Heart right ventricle (tissue), 16 donors: ENCODE data around the gene ENSA. TPM values are rescaled to one million over a fixed set of nuclear protein-coding genes. Genes with fewer than 3 reads are reported as not detected.
"Not testable (repeated sequence)": the region's sequence is repeated elsewhere in the genome, so short reads cannot be mapped to it uniquely, and the experiment has no call there.

Experiments
- ATAC-seq, 8 donors: fragments of 200-7000 bp; cut with Tn5 transposase; one replicate each; pipeline ENCODE4 v1.9.1; 2020; ENCODE audit warnings: mild to moderate bottlenecking in 8 of 8, moderate library complexity in 8 of 8, moderate number of reproducible peaks in 1 of 8
- DNase-seq, 2 donors: peaks; one replicate each; pipeline ENCODE4 v3.0.0-alpha.2; 2020
- H3K27ac ChIP-seq, 10 donors: fragments of 200-600 bp; sonication (generic) in 2 of 10; one replicate each; pipeline versions ENCODE4 v1.5.0 to v1.8.0; 2020 to 2022; ENCODE audit warnings: mild to moderate bottlenecking in 3 of 10
- H3K27me3 ChIP-seq, 7 donors: fragments of 200-600 bp; one replicate each; pipeline ENCODE4 v1.8.0; 2021 to 2022; ENCODE audit warnings: mild to moderate bottlenecking in 2 of 7
- H3K36me3 ChIP-seq, 9 donors: fragments of 200-600 bp; sonication (generic) in 1 of 9; one replicate each; pipeline versions ENCODE4 v1.5.0 to v1.8.0; 2020 to 2022; ENCODE audit warnings: mild to moderate bottlenecking in 2 of 9
- H3K4me1 ChIP-seq, 9 donors: fragments of 200-600 bp; sonication (generic) in 1 of 9; one replicate each; pipeline versions ENCODE4 v1.5.0 to v1.8.0; 2020 to 2022; ENCODE audit warnings: mild to moderate bottlenecking in 4 of 9
- H3K4me3 ChIP-seq, 10 donors: fragments of 200-600 bp; sonication (generic) in 2 of 10; one replicate each; pipeline versions ENCODE4 v1.5.0 to v1.8.0; 2020 to 2022; ENCODE audit warnings: mild to moderate bottlenecking in 7 of 10, moderate library complexity in 2 of 10
- H3K9me3 ChIP-seq, 11 donors: fragments of 200-600 bp in 10 of 11; sonication (generic) in 2 of 11; one replicate each; pipeline versions ENCODE4 v1.5.0 to v1.8.0; 2013 to 2022; ENCODE audit warnings: mild to moderate bottlenecking in 2 of 11, control low read depth in 1 of 11, moderate library complexity in 1 of 11
- CTCF ChIP-seq, 9 donors: fragments of 200-600 bp; sonication (generic) in 2 of 9; IDR thresholded peaks; one replicate each; pipeline versions ENCODE4 v1.5.0 to v1.8.0; 2021 to 2022; ENCODE audit warnings: antibody characterized with exemption in 9 of 9, mild to moderate bottlenecking in 5 of 9, moderate library complexity in 1 of 9
- WGBS, 2 donors: extraction: QIAGEN DNeasy Blood & Tissue Kit; methylation state at CpG; one replicate each; pipeline ENCODE4 v1.1.7; 2013; ENCODE audit warnings: inconsistent platforms in 1 of 2; 5-methylcytosine and 5-hydroxymethylcytosine counted together
- intact Hi-C, 10 donors: fragments of 100-400 bp; cut with DNase I; formaldehyde crosslinking; loops; one replicate each; pipeline versions ENCODE4 v1.11.1 to v1.14.2; 2022
- polyA plus RNA-seq, 2 donors: library from polyadenylated mRNA; stranded (reverse); fragments of 200-250 nt; gene quantifications; one replicate each; pipeline ENCODE4 v1.2.3, GENCODE V29; 2013
- total RNA-seq, 10 donors: library from RNA; stranded (reverse); fragmentation: NEBNext Ultra II Directional in 3 of 10; extraction: Animal tissue kit (Norgen Biotek cat#: 25700) in 3 of 10; gene quantifications; one replicate each; pipeline versions ENCODE4 v1.2.1 to v1.2.4, GENCODE V29; 2021 to 2023
- donor health status: Arrhythmogenic right ventricular cardiomyopathy.
- donor health status: ischemic (EF 13 %, LVEDD 7.1; RV severe dilation, severe dysfunction).
- donor health status: healthy with polysubstance abuse.
- donor health status: DM: no; HTN: yes; CAD: no.
- donor health status: DM: no; HTN: no; CAD: no.
- donor health status: ischemic (EF 25% LVEDD 6.9; RV normal size, moderate dysfunction).
- donor health status: ischemic (EF 25% LVEDD 5.7; RV mildly dilated, moderate dysfunction).
- donor health status: healthy.
- donor health status: DM: yes; HTN: yes; CAD: no.
- donor health status: Ischemic cardiomyopathy.
- donor health status: ischemic (EF 35%, LVEDD 5.7; RV mildly dilated, moderate dysfunction).
- donor health status: nonischemic (EF 11% LVEDD 7.7; RV severe dilation, severe dysfunction).
- donor health status: DM: yes; HTN: yes; CAD: no.
- donor health status: PGD.
- donor health status: ischemic (EF 29% LVEDD 5.4; RV normal size, mild dysfunction).
- donor health status: nonischemic (EF 23%, LVEDD 6.1; RV moderate dilation, normal function).

The ENSA gene
- total and polyA plus RNA-seq, 12 donors, result 66.7 to 148 (median 129) TPM

DNA sequence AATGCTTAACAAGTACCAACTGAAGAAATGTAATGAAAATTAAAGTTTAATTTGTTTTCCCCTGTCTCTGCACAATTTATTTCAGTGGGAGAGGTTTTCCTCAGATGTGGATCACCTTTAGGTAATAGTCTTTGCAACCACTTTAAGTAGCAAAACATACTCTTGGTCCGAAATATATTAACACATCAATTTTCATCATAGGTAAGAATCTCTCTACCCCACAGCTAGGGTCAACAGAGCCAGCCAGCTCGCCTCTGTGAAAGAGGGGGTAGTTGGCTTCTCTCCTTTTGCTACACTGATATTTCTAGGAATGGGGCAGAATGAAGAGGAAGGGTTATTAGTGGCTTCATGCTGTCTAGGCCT is 25.2 kb downstream of the ENSA start:
- intact Hi-C loops, result loop anchor here in 1 of 10 donors (2.0 kb wide), 1 partner anchor 23 kb away; no protein-coding TSS in a partner anchor
- peak overlapping the region; percentile 49 to 90 (median 80) for H3K27ac ChIP-seq
- no peak for TF ChIP-seq CTCF (IDR thresholded peaks at IDR 0.05)
- 94 to 100% methylated on average over 2 of the region's 2 CpGs for WGBS, 2 donors
- H3K9me3 ChIP-seq, result no peaks in the 10 kb centered on the region
- peaks cover 0 to 30% (median 14%) of the 10 kb centered on the region in 9 donors for H3K4me1 ChIP-seq
- H3K27me3 ChIP-seq, result no peaks in the 10 kb centered on the region
- no peak overlapping the region for H3K4me3 ChIP-seq
- peak in 1 of 8 donors; percentile 5 for ATAC-seq
- DNase-seq, result no peak
- peaks cover 0 to 24% (median 0%) of the 10 kb centered on the region in 9 donors for H3K36me3 ChIP-seq

DNA sequence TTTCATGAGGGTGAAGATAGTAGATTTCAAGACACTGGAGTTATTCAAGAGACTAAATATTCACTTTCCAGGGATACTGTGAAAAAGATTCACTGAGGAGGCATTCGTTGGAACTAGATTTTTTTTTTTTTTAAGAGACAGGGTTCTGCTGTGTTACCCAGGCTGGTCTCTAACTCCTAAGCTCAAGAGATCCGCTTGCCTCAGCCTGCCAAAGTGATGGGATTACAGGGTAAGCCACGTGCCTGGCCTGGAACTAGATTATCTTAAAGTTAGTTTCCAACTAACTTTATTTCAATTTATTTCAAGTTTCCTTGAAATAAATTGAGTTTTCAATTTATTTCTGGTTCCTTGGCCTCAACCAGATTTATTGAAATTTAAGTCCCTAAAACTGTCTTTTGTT is 25.7 kb downstream of the ENSA start:
- intact Hi-C loops, result loop anchor here in 1 of 10 donors (2.0 kb wide), 1 partner anchor 23 kb away; no protein-coding TSS in a partner anchor
- ATAC-seq, result no peak
- no peaks in the 10 kb centered on the region for H3K9me3 ChIP-seq

GRCh38 chr1:150602372-150602771 is 27.0 kb downstream of the ENSA start:
- DNase-seq, H3K9me3 ChIP-seq, H3K4me3 ChIP-seq, H3K27ac ChIP-seq, intact Hi-C loops, ATAC-seq, H3K27me3 ChIP-seq: not testable (repeated sequence)
- Histone ChIP-seq H3K36me3 (peaks cover 0 to 20% (median 5%) of the 10 kb centered on the region in 9 donors), H3K4me1 (peaks cover 0 to 26% (median 13%) of the 10 kb centered on the region in 9 donors)
- WGBS, 2 donors, result 95 to 97% methylated on average over 12 of the region's 12 CpGs

More for the DNA sequence above, 25.7 kb downstream of the ENSA start:
- H3K4me1 ChIP-seq, result peaks cover 0 to 26% (median 13%) of the 10 kb centered on the region in 9 donors
- 88 to 89% methylated on average over 3 of the region's 3 CpGs for WGBS, 2 donors
- no peak overlapping the region for H3K4me3 ChIP-seq
- no peak for TF ChIP-seq CTCF (IDR thresholded peaks at IDR 0.05)
- peaks cover 0 to 24% (median 0%) of the 10 kb centered on the region in 9 donors for H3K36me3 ChIP-seq
- peak overlapping the region in 8 of 10 donors; percentile 49 to 90 (median 82) for H3K27ac ChIP-seq
- no peak for DNase-seq
- no peaks in the 10 kb centered on the region for H3K27me3 ChIP-seq

DNA sequence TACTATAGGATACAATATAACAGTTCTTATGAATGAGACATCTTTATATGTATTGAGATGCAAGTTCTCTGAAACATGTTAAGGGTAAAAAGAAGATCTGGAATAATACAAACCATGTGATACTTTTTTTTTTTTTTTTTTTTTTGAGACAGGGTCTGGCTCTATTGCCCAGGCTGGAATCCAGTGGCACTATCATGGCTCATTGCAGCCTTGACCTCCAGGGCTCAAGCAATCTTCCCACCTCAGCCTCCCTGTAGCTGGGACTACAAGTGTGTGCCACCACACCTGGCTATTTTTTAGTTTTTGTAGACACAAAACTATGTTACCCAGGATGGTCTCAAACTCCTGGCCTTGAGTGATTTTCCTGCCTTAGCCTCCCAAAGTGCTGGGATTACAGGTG is 27.9 kb downstream of the ENSA start:
- TF ChIP-seq CTCF (IDR thresholded peaks at IDR 0.05), result no peak

DNA sequence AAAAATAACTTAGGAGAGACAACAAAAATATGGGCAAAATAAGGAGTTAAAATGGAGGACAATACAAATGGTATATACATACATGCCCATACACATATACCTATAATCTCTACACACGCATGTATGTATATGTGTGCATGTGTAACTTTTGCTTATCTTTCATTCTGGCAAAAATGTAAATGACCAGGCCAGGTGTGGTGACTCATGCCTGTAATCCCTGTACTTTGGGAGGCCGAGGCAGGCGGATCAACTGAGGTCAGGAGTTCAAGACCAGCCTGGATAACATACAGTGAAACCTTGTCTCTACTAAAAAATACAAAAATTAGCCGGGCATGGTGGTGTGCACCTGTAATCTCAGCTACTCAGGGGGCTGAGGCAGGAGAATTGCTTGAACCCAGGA is 31.1 kb downstream of the ENSA start:
- DNase-seq, ATAC-seq, H3K4me1 ChIP-seq, H3K27me3 ChIP-seq, H3K9me3 ChIP-seq, intact Hi-C loops, H3K4me3 ChIP-seq, H3K27ac ChIP-seq: not testable (repeated sequence)
- 84 to 94% methylated on average over 4 of the region's 4 CpGs for WGBS, 2 donors
- peaks cover 0 to 29% (median 5%) of the 10 kb centered on the region in 9 donors for H3K36me3 ChIP-seq

More for the DNA sequence above, 27.9 kb downstream of the ENSA start:
- no peak for ATAC-seq
- H3K4me3 ChIP-seq, result no peak overlapping the region
- peaks cover 0 to 25% (median 13%) of the 10 kb centered on the region in 9 donors for H3K4me1 ChIP-seq
- H3K9me3 ChIP-seq, result no peaks in the 10 kb centered on the region
- no peak overlapping the region for H3K27ac ChIP-seq
- intact Hi-C loops, result no loop called here
- H3K36me3 ChIP-seq, result peaks cover 0 to 20% (median 5%) of the 10 kb centered on the region in 9 donors
- no peaks in the 10 kb centered on the region for H3K27me3 ChIP-seq
- no peak for DNase-seq
